GM21737 (cell line): ENCODE data around the gene ARHGEF16.

Source experiments
- ATAC-seq: cut with Tn5 transposase; IDR thresholded peaks from one replicate; pipeline ENCODE4 v1.9.1; 2021; ENCODE audit warnings: mild to moderate bottlenecking, moderate library complexity; ENCODE audit not compliant: unreplicated experiment

Gene ARHGEF16

GRCh38 chr1:3436451-3436850 is 18.0 kb upstream of the ARHGEF16 start:
- ATAC-seq: no peak

- no peak for ATAC-seq
Observed at GRCh38 chr1:3436901-3437300, 17.6 kb upstream of the ARHGEF16 start.

GRCh38 chr1:3438661-3439180 is 15.7 kb upstream of the ARHGEF16 start:
- ATAC-seq: no peak

GRCh38 chr1:3439346-3440299 is 14.8 kb upstream of the ARHGEF16 start:
- ATAC-seq: no peak

- ATAC-seq: no peak
Observed at GRCh38 chr1:3440300-3440681, 14.2 kb upstream of the ARHGEF16 start.

- ATAC-seq: no peak
Observed at GRCh38 chr1:3440711-3441409, 13.6 kb upstream of the ARHGEF16 start.

- ATAC-seq: no peak
Observed at GRCh38 chr1:3441410-3441847, 13.0 kb upstream of the ARHGEF16 start.

- ATAC-seq: no peak
Observed at GRCh38 chr1:3441880-3442279, 12.6 kb upstream of the ARHGEF16 start.

GRCh38 chr1:3442331-3442730 is 12.1 kb upstream of the ARHGEF16 start:
- no peak for ATAC-seq

- ATAC-seq: no peak
Observed at GRCh38 chr1:3442901-3443300, 11.6 kb upstream of the ARHGEF16 start.

GRCh38 chr1:3443807-3444206 is 10.7 kb upstream of the ARHGEF16 start:
- no peak for ATAC-seq

- ATAC-seq: no peak
Observed at GRCh38 chr1:3444298-3444697, 10.2 kb upstream of the ARHGEF16 start.

GRCh38 chr1:3444736-3445135 is 9.7 kb upstream of the ARHGEF16 start:
- no peak for ATAC-seq

- no peak for ATAC-seq
Observed at GRCh38 chr1:3450202-3450863, 4.1 kb upstream of the ARHGEF16 start.

- no peak for ATAC-seq
Observed at GRCh38 chr1:3450983-3451382, 3.5 kb upstream of the ARHGEF16 start.

GRCh38 chr1:3451994-3452865 is 2.2 kb upstream of the ARHGEF16 start:
- no peak for ATAC-seq

GRCh38 chr1:3452866-3453175 is 1.6 kb upstream of the ARHGEF16 start:
- no peak for ATAC-seq

- no peak for ATAC-seq
Observed at GRCh38 chr1:3453203-3453761, 1.2 kb upstream of the ARHGEF16 start.

- ATAC-seq: no peak
Observed at GRCh38 chr1:3454811-3455618, 550 bp downstream of the ARHGEF16 start.
